ENCODE measurements around the gene MYO5B.

MYO5B gene

GRCh38 chr18:49865401-49865800, 329.5 kb downstream of the MYO5B start:
- DNase-seq (ENCODE audit: low read depth, low spot score), result no peak

GRCh38 chr18:49863769-49864621, 331.0 kb downstream of the MYO5B start:
- H3K4me3 ChIP-seq (ENCODE audit: low read depth, low read length), result no peak overlapping the region
- DNase-seq (ENCODE audit: low read depth, low spot score), result no peak
- in situ Hi-C loops (cut with HindIII; ENCODE audit: low sequenced_read_pairs), result no loop called here
- no peak for TF ChIP-seq CTCF (IDR thresholded peaks at IDR 0.05; ENCODE audit: low read depth, low read length)

More at GRCh38 chr18:49865401-49865800, 329.5 kb downstream of the MYO5B start:
- in situ Hi-C loops (cut with HindIII; ENCODE audit: low sequenced_read_pairs), result no loop called here
- no peak overlapping the region for H3K4me3 ChIP-seq (ENCODE audit: low read depth, low read length)
- no peak for TF ChIP-seq CTCF (IDR thresholded peaks at IDR 0.05; ENCODE audit: low read depth, low read length)

- no peak for TF ChIP-seq CTCF (IDR thresholded peaks at IDR 0.05; ENCODE audit: low read depth, low read length)
- H3K4me3 ChIP-seq (ENCODE audit: low read depth, low read length), result no peak overlapping the region
- in situ Hi-C loops (cut with HindIII; ENCODE audit: low sequenced_read_pairs), result no loop called here
- DNase-seq (ENCODE audit: low read depth, low spot score), result no peak
Observed at GRCh38 chr18:49862656-49863385, 332.1 kb downstream of the MYO5B start.

- no peak for DNase-seq (ENCODE audit: low read depth, low spot score)
- in situ Hi-C loops (cut with HindIII; ENCODE audit: low sequenced_read_pairs), result no loop called here
- TF ChIP-seq CTCF (IDR thresholded peaks at IDR 0.05; ENCODE audit: low read depth, low read length), result peak; percentile 45
- no peak overlapping the region for H3K4me3 ChIP-seq (ENCODE audit: low read depth, low read length)
Observed at GRCh38 chr18:49861659-49862058, 333.3 kb downstream of the MYO5B start.

- H3K4me3 ChIP-seq (ENCODE audit: low read depth, low read length), result no peak overlapping the region
- no peak for DNase-seq (ENCODE audit: low read depth, low spot score)
- TF ChIP-seq CTCF (IDR thresholded peaks at IDR 0.05; ENCODE audit: low read depth, low read length), result no peak
- in situ Hi-C loops (cut with HindIII; ENCODE audit: low sequenced_read_pairs), result no loop called here
Observed at GRCh38 chr18:49859725-49860124, 335.2 kb downstream of the MYO5B start.

- in situ Hi-C loops (cut with HindIII; ENCODE audit: low sequenced_read_pairs), result no loop called here
- no peak overlapping the region for H3K4me3 ChIP-seq (ENCODE audit: low read depth, low read length)
- DNase-seq (ENCODE audit: low read depth, low spot score), result no peak
- no peak for TF ChIP-seq CTCF (IDR thresholded peaks at IDR 0.05; ENCODE audit: low read depth, low read length)
Observed at GRCh38 chr18:49859021-49859359, 336.0 kb downstream of the MYO5B start.

All from astrocyte of the spinal cord (primary cell).